ENCODE data around the gene ZNF880.

ZNF880 gene

DNA sequence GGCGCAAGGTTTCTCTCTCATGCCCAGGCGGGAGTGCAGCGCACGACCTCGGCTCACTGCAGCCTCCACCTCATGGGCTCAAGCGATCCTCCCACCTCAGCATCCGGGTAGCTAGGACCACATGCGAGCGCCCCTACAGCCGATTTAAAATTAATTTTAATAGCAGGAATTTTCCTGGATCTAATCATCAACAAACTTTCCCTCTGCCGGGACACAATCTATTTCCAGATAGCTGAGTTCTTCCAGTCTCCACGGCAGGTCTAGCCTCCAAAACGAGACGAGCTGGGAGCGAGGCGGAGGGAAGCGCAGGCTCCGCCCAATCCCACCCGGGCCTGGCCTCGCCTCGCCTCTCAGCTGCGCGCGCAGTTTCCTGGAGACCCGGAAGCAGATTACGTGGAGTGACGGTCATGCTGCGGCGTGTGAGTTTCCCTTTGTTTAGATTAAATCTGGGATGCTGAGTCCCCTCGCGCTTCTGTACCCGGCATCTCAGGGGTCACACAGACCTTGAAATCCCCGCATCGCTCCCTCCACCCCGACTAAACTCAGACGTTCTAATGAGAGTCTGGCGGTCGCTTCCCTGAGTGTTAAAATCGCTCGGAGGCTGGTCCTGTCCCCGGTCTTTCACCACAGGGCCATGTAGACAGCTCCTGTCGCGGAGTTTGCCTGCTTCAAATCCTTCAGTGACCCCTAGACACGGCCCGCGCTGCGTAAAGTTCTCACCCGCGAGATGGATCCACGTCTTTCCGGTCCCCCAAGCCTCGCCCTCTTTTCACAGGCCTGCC is at the start of gene ZNF880:
Gene ZNF880 (plus strand): TSS at position 365 of the 782 bp plus-strand sequence. CDS start 43 bp downstream, at position 408.
- TF ChIP-seq POLR2A (IDR thresholded peaks at IDR 0.05; ENCODE audit: extremely low read depth, insufficient read length): no peak
- TF ChIP-seq, protein P1, sequence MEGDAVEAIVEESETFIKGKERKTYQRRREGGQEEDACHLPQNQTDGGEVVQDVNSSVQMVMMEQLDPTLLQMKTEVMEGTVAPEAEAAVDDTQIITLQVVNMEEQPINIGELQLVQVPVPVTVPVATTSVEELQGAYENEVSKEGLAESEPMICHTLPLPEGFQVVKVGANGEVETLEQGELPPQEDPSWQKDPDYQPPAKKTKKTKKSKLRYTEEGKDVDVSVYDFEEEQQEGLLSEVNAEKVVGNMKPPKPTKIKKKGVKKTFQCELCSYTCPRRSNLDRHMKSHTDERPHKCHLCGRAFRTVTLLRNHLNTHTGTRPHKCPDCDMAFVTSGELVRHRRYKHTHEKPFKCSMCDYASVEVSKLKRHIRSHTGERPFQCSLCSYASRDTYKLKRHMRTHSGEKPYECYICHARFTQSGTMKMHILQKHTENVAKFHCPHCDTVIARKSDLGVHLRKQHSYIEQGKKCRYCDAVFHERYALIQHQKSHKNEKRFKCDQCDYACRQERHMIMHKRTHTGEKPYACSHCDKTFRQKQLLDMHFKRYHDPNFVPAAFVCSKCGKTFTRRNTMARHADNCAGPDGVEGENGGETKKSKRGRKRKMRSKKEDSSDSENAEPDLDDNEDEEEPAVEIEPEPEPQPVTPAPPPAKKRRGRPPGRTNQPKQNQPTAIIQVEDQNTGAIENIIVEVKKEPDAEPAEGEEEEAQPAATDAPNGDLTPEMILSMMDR (IDR thresholded peaks at IDR 0.05; ENCODE audit: low read depth, low read length): no peak
- TF ChIP-seq, protein P2, sequence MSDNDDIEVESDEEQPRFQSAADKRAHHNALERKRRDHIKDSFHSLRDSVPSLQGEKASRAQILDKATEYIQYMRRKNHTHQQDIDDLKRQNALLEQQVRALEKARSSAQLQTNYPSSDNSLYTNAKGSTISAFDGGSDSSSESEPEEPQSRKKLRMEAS (IDR thresholded peaks at IDR 0.05; ENCODE audit: low read depth, low read length): no peak
- TF ChIP-seq MYC (IDR thresholded peaks at IDR 0.05; ENCODE audit: low read depth, low read length): no peak
- DNase-seq (ENCODE audit: low read depth): no peak
- H3K4me3 ChIP-seq (ENCODE audit: low read depth, low read length): no peak within 1 kb of the TSS

DNA sequence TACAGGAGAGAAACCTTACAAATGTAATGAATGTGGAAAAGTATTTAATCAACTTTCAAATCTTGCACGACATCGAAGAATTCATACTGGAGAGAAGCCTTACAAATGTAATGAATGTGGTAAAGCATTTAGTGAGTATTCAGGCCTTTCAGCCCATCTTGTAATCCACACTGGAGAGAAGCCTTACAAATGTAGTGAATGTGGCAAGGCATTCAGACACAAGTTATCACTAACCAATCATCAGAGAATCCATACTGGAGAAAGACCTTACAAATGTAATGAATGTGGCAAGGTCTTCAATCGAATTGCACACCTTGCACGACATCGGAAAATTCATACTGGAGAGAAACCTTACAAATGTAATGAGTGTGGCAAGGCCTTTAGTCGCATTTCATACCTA is 47.3 kb upstream of the ZNF880 start:
- DNase-seq (ENCODE audit: low read depth): no peak
- TF ChIP-seq, protein P1 (IDR thresholded peaks at IDR 0.05; ENCODE audit: low read depth, low read length): no peak
- TF ChIP-seq, protein P2 (IDR thresholded peaks at IDR 0.05; ENCODE audit: low read depth, low read length): no peak
- no peak for TF ChIP-seq MYC (IDR thresholded peaks at IDR 0.05; ENCODE audit: low read depth, low read length)
- TF ChIP-seq POLR2A (IDR thresholded peaks at IDR 0.05; ENCODE audit: extremely low read depth, insufficient read length): no peak
- no peak overlapping the region for H3K4me3 ChIP-seq (ENCODE audit: low read depth, low read length)

DNA sequence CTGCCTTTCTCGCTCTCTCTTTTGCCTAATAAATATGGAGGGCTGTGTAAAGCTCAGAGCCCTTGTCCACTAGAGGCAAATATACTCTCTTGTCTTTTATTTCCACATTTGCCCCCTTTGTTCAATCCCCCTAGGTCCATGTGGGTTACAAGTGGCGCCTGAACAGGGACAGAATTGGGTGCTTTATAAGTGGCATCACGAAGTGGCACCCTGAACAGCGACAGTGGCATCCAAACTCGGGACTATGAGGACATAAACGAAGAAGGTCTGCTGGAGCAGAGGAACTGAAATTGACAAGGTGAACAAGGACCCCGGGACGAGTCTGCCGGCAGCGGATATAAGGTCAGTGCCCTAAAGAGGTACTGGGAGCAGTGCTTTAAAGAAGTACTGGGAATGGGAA is 38.0 kb upstream of the ZNF880 start:
- H3K4me3 ChIP-seq (ENCODE audit: low read depth, low read length): no peak overlapping the region
- no peak for DNase-seq (ENCODE audit: low read depth)
- TF ChIP-seq MYC (IDR thresholded peaks at IDR 0.05; ENCODE audit: low read depth, low read length): no peak
- TF ChIP-seq, protein P1 (IDR thresholded peaks at IDR 0.05; ENCODE audit: low read depth, low read length): no peak
- no peak for TF ChIP-seq POLR2A (IDR thresholded peaks at IDR 0.05; ENCODE audit: extremely low read depth, insufficient read length)
- TF ChIP-seq, protein P2 (IDR thresholded peaks at IDR 0.05; ENCODE audit: low read depth, low read length): no peak

DNA sequence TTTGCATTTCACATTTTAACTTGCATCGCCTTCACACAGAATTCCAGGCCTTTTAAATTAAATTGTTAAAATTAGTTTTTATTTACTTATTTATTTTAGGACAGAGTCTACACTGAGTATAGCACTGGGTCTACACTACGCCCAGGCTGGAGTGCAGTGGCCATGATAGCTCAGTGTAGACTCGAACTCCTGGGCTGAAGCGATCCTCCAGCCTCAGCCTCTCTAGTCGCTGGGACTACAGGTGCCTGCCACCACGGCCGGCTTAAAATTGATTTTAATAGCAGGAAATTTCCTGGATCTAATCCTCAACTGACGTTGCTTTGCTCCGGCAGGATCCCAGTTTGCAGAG is 34.0 kb upstream of the ZNF880 start:
- peak overlapping the region; percentile 90 for H3K4me3 ChIP-seq (ENCODE audit: low read depth, low read length)
- TF ChIP-seq POLR2A (IDR thresholded peaks at IDR 0.05; ENCODE audit: extremely low read depth, insufficient read length) (no peak), MYC (IDR thresholded peaks at IDR 0.05; ENCODE audit: low read depth, low read length) (no peak)
- TF ChIP-seq, protein P1 (IDR thresholded peaks at IDR 0.05; ENCODE audit: low read depth, low read length): no peak
- DNase-seq (ENCODE audit: low read depth): no peak

DNA sequence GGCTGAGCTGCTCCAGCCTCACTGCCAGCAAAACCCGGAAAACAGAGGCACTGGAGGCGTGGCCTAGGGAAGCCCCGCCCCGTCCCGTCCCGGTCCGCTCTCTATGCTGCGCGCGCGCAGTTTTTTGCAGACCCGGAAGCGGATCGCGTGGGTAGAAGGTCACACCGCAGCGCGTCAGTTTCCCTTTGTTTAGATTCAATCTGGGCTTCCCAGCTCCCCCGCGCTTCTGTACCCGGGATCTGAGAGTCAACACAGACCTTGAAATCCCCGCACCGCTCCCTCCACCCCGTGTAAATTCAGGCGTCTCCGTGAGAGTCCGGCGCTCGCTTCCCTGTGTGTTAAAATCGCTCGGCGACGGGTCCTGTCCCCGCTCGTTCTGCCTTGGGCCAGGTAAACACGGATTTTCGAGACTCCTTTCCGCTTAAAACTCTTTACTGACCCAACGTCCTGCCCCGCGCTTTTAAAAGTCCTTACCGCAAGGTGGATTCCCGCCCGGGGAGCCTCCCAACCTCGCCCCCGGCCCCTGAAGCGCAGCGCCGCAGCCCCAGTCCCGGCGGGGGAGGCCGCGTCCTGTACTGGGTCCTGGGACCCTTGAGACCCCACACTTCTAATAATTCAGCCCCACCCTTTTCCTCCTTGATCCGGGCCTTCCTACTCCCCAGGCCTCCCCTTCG is 33.5 kb upstream of the ZNF880 start, which contains the start of gene ZNF610:
Gene ZNF610 (plus strand): TSS at position 127 of the 674 bp plus-strand sequence. CDS start 12,930 bp downstream, outside the sequence.
- TF ChIP-seq POLR2A (IDR thresholded peaks at IDR 0.05; ENCODE audit: extremely low read depth, insufficient read length): peak; percentile 88
- TF ChIP-seq, protein P2 (IDR thresholded peaks at IDR 0.05; ENCODE audit: low read depth, low read length): peak; percentile 62
- TF ChIP-seq, protein P1 (IDR thresholded peaks at IDR 0.05; ENCODE audit: low read depth, low read length): no peak
- TF ChIP-seq MYC (IDR thresholded peaks at IDR 0.05; ENCODE audit: low read depth, low read length): peak; percentile 45; the same call in 1 of the 2 replicates
- peak; percentile 90 for DNase-seq (ENCODE audit: low read depth)
- peak within 1 kb of the TSS; percentile 90 for H3K4me3 ChIP-seq (ENCODE audit: low read depth, low read length)

All from NB4 (cell line).